IPS-18a (cell line): ENCODE measurements around the gene NEGR1.

ENCODE experiments used
- H3K27ac ChIP-seq: one replicate; pipeline ENCODE4 v1.5.1; 2013; ENCODE audit warnings: low read length
- H3K27me3 ChIP-seq: one replicate; pipeline ENCODE4 v1.6.1; 2013; ENCODE audit warnings: mild to moderate bottlenecking, low read length; ENCODE audit not compliant: control insufficient read depth, insufficient read depth
- H3K36me3 ChIP-seq: one replicate; pipeline ENCODE4 v1.6.1; 2013; ENCODE audit warnings: low read depth, low read length; ENCODE audit not compliant: control insufficient read depth
- H3K4me1 ChIP-seq: one replicate; pipeline ENCODE4 v1.6.1; 2013; ENCODE audit warnings: low read depth, low read length; ENCODE audit not compliant: control insufficient read depth
- H3K4me3 ChIP-seq: one replicate; pipeline ENCODE4 v1.5.1; 2013; ENCODE audit warnings: low read length
- H3K9ac ChIP-seq: one replicate; pipeline ENCODE4 v1.6.1; 2013; ENCODE audit warnings: mild to moderate bottlenecking, low read length, moderate library complexity
- H3K9me3 ChIP-seq: one replicate; pipeline ENCODE4 v1.6.1; 2013; ENCODE audit warnings: low read depth, low read length; ENCODE audit not compliant: control insufficient read depth

The NEGR1 gene

GRCh38 chr1:71435951-71436350, 846.4 kb downstream of the NEGR1 start:
- Histone ChIP-seq H3K36me3 (no peaks in the 10 kb centered on the region), H3K4me1 (peaks cover 12% of the 10 kb centered on the region), H3K4me3 (no peak overlapping the region), H3K9me3 (no peaks in the 10 kb centered on the region), H3K27ac (no peak overlapping the region), H3K27me3 (no peaks in the 10 kb centered on the region), H3K9ac (no peak overlapping the region)

- Histone ChIP-seq H3K9ac (no peak overlapping the region), H3K27me3 (no peaks in the 10 kb centered on the region), H3K36me3 (no peaks in the 10 kb centered on the region), H3K9me3 (no peaks in the 10 kb centered on the region), H3K27ac (no peak overlapping the region), H3K4me1 (peaks cover 12% of the 10 kb centered on the region), H3K4me3 (no peak overlapping the region)
Measured at GRCh38 chr1:71434240-71434639, 848.1 kb downstream of the NEGR1 start.

GRCh38 chr1:71428029-71428428, 854.3 kb downstream of the NEGR1 start:
- Histone ChIP-seq H3K9ac (no peak overlapping the region), H3K4me1 (no peaks in the 10 kb centered on the region), H3K27ac (no peak overlapping the region), H3K9me3 (no peaks in the 10 kb centered on the region), H3K27me3 (no peaks in the 10 kb centered on the region), H3K4me3 (no peak overlapping the region), H3K36me3 (no peaks in the 10 kb centered on the region)

GRCh38 chr1:71427066-71427465, 855.3 kb downstream of the NEGR1 start:
- no peaks in the 10 kb centered on the region for H3K36me3 ChIP-seq
- no peak overlapping the region for H3K9ac ChIP-seq
- no peak overlapping the region for H3K27ac ChIP-seq
- no peak overlapping the region for H3K4me3 ChIP-seq
- no peaks in the 10 kb centered on the region for H3K4me1 ChIP-seq
- H3K9me3 ChIP-seq: no peaks in the 10 kb centered on the region
- H3K27me3 ChIP-seq: no peaks in the 10 kb centered on the region

- H3K27me3 ChIP-seq: no peaks in the 10 kb centered on the region
- H3K9ac ChIP-seq: no peak overlapping the region
- no peak overlapping the region for H3K27ac ChIP-seq
- no peaks in the 10 kb centered on the region for H3K4me1 ChIP-seq
- H3K36me3 ChIP-seq: no peaks in the 10 kb centered on the region
- H3K4me3 ChIP-seq: no peak overlapping the region
- no peaks in the 10 kb centered on the region for H3K9me3 ChIP-seq
Measured at GRCh38 chr1:71424536-71424935, 857.8 kb downstream of the NEGR1 start.

- no peak overlapping the region for H3K27ac ChIP-seq
- H3K4me3 ChIP-seq: no peak overlapping the region
- no peaks in the 10 kb centered on the region for H3K4me1 ChIP-seq
- H3K9ac ChIP-seq: no peak overlapping the region
- no peaks in the 10 kb centered on the region for H3K9me3 ChIP-seq
- no peaks in the 10 kb centered on the region for H3K27me3 ChIP-seq
- H3K36me3 ChIP-seq: no peaks in the 10 kb centered on the region
Measured at GRCh38 chr1:71422221-71422620, 860.1 kb downstream of the NEGR1 start.

- no peaks in the 10 kb centered on the region for H3K4me1 ChIP-seq
- H3K27me3 ChIP-seq: no peaks in the 10 kb centered on the region
- H3K36me3 ChIP-seq: no peaks in the 10 kb centered on the region
- no peak overlapping the region for H3K9ac ChIP-seq
- no peak overlapping the region for H3K27ac ChIP-seq
- H3K9me3 ChIP-seq: no peaks in the 10 kb centered on the region
- no peak overlapping the region for H3K4me3 ChIP-seq
Measured at GRCh38 chr1:71417421-71417820, 864.9 kb downstream of the NEGR1 start.

GRCh38 chr1:71414179-71414578, 868.2 kb downstream of the NEGR1 start:
- Histone ChIP-seq H3K27me3 (no peaks in the 10 kb centered on the region), H3K27ac (no peak overlapping the region), H3K4me1 (no peaks in the 10 kb centered on the region), H3K9me3 (no peaks in the 10 kb centered on the region), H3K4me3 (no peak overlapping the region), H3K36me3 (no peaks in the 10 kb centered on the region), H3K9ac (no peak overlapping the region)

- H3K4me3 ChIP-seq: no peak overlapping the region
- no peak overlapping the region for H3K27ac ChIP-seq
- H3K27me3 ChIP-seq: no peaks in the 10 kb centered on the region
- no peaks in the 10 kb centered on the region for H3K36me3 ChIP-seq
- H3K9me3 ChIP-seq: no peaks in the 10 kb centered on the region
- H3K4me1 ChIP-seq: no peaks in the 10 kb centered on the region
- H3K9ac ChIP-seq: no peak overlapping the region
Measured at GRCh38 chr1:71413441-71414175, 868.7 kb downstream of the NEGR1 start.

- Histone ChIP-seq H3K4me3 (no peak overlapping the region), H3K9me3 (no peaks in the 10 kb centered on the region), H3K9ac (no peak overlapping the region), H3K4me1 (peaks cover 13% of the 10 kb centered on the region), H3K27me3 (no peaks in the 10 kb centered on the region), H3K27ac (no peak overlapping the region), H3K36me3 (no peaks in the 10 kb centered on the region)
Measured at GRCh38 chr1:71400050-71400449, 882.3 kb downstream of the NEGR1 start.

- Histone ChIP-seq H3K27ac (no peak overlapping the region), H3K36me3 (no peaks in the 10 kb centered on the region), H3K4me1 (peaks cover 13% of the 10 kb centered on the region), H3K27me3 (peaks cover 1% of the 10 kb centered on the region), H3K9me3 (no peaks in the 10 kb centered on the region), H3K9ac (no peak overlapping the region), H3K4me3 (no peak overlapping the region)
Measured at GRCh38 chr1:71399594-71399993, 882.7 kb downstream of the NEGR1 start.

GRCh38 chr1:71393301-71393700, 889.0 kb downstream of the NEGR1 start:
- Histone ChIP-seq H3K9ac (no peak overlapping the region), H3K27ac (no peak overlapping the region), H3K4me1 (peaks cover 10% of the 10 kb centered on the region), H3K9me3 (peaks cover 3% of the 10 kb centered on the region), H3K4me3 (no peak overlapping the region), H3K27me3 (peaks cover 7% of the 10 kb centered on the region), H3K36me3 (no peaks in the 10 kb centered on the region)
